HG03280 (cell line): ENCODE measurements around the gene APCDD1.

Experiments
- ATAC-seq: cut with Tn5 transposase; IDR thresholded peaks from one replicate; pipeline ENCODE4 v1.9.1; 2021; ENCODE audit warnings: mild to moderate bottlenecking, moderate library complexity; ENCODE audit not compliant: unreplicated experiment

Gene APCDD1

GRCh38 chr18:10453806-10454680, at the start of gene APCDD1:
Gene APCDD1 (plus strand): TSS chr18:10454635. CDS start chr18:10454982, 347 bp downstream.
- no peak for ATAC-seq

GRCh38 chr18:10405014-10405493, 49.4 kb upstream of the APCDD1 start:
- no peak for ATAC-seq

GRCh38 chr18:10405816-10406663, 48.4 kb upstream of the APCDD1 start:
- ATAC-seq = no peak

GRCh38 chr18:10408131-10408530, 46.3 kb upstream of the APCDD1 start:
- ATAC-seq = no peak

- no peak for ATAC-seq
These were observed 45.4 kb upstream of the APCDD1 start for GRCh38 chr18:10409041-10409440.

- no peak for ATAC-seq
These were observed 43.7 kb upstream of the APCDD1 start for GRCh38 chr18:10410472-10411308.

GRCh38 chr18:10412933-10413332, 41.5 kb upstream of the APCDD1 start:
- no peak for ATAC-seq

- no peak for ATAC-seq
These were observed 40.7 kb upstream of the APCDD1 start for GRCh38 chr18:10413722-10414121.

GRCh38 chr18:10414293-10414842, 40.1 kb upstream of the APCDD1 start:
- ATAC-seq = no peak

GRCh38 chr18:10416065-10416464, 38.4 kb upstream of the APCDD1 start:
- ATAC-seq = no peak

- no peak for ATAC-seq
These were observed 37.2 kb upstream of the APCDD1 start for GRCh38 chr18:10417191-10417590.

GRCh38 chr18:10417664-10418063, 36.8 kb upstream of the APCDD1 start:
- no peak for ATAC-seq

- no peak for ATAC-seq
These were observed 35.6 kb upstream of the APCDD1 start for GRCh38 chr18:10418836-10419235.

GRCh38 chr18:10419420-10420103, 34.9 kb upstream of the APCDD1 start:
- ATAC-seq = no peak

GRCh38 chr18:10420561-10421352, 33.7 kb upstream of the APCDD1 start:
- ATAC-seq = no peak

- ATAC-seq = no peak
These were observed 32.6 kb upstream of the APCDD1 start for GRCh38 chr18:10421859-10422258.

GRCh38 chr18:10422731-10423130, 31.7 kb upstream of the APCDD1 start:
- ATAC-seq = no peak

- ATAC-seq = no peak
These were observed 29.7 kb upstream of the APCDD1 start for GRCh38 chr18:10424585-10425307.
